Aorta (tissue), 5 donors: ENCODE data around the gene POLR1A. TPM values are rescaled to one million over a fixed set of nuclear protein-coding genes. Genes with fewer than 3 reads are reported as not detected.

Experiments
- ATAC-seq: fragments of 200-7000 bp; cut with Tn5 transposase; one replicate; pipeline ENCODE4 v1.9.1; 2022; ENCODE audit warnings: moderate library complexity; ENCODE audit not compliant: low FRiP score
- DNase-seq, 2 donors: peaks; one replicate each; pipeline ENCODE4 v3.0.0-alpha.2; 2020
- H3K27ac ChIP-seq, 2 donors: one replicate each; pipeline ENCODE4 v1.5.1; 2013; ENCODE audit warnings: low read length in 2 of 2, mild to moderate bottlenecking in 2 of 2, moderate library complexity in 2 of 2, control low read depth in 1 of 2, inconsistent platforms in 1 of 2, low read depth in 1 of 2
- H3K27me3 ChIP-seq, 2 donors: one replicate each; pipeline ENCODE4 v1.6.1; 2013; ENCODE audit warnings: control low read depth in 1 of 2, low read length in 1 of 2, mild to moderate bottlenecking in 1 of 2, moderate library complexity in 1 of 2; ENCODE audit not compliant: insufficient read depth in 2 of 2, control insufficient read depth in 1 of 2
- H3K36me3 ChIP-seq, 2 donors: one replicate each; pipeline ENCODE4 v1.6.1; 2013; ENCODE audit warnings: control low read depth in 1 of 2, low read length in 1 of 2, mild to moderate bottlenecking in 1 of 2; ENCODE audit not compliant: insufficient read depth in 2 of 2, control insufficient read depth in 1 of 2
- H3K4me1 ChIP-seq, 2 donors: one replicate each; pipeline ENCODE4 v1.6.1; 2013; ENCODE audit warnings: low read length in 2 of 2, control low read depth in 1 of 2, mild to moderate bottlenecking in 1 of 2, moderate library complexity in 1 of 2; ENCODE audit not compliant: insufficient read depth in 2 of 2, control insufficient read depth in 1 of 2
- H3K4me3 ChIP-seq, 2 donors: one replicate each; pipeline ENCODE4 v1.5.1; 2013; ENCODE audit warnings: low read length in 2 of 2, control low read depth in 1 of 2, mild to moderate bottlenecking in 1 of 2
- H3K9me3 ChIP-seq: one replicate; pipeline ENCODE4 v1.6.1; 2013; ENCODE audit warnings: mild to moderate bottlenecking, low read length; ENCODE audit not compliant: control insufficient read depth
- WGBS, 2 donors: extraction: QIAGEN DNeasy Blood & Tissue Kit; methylation state at CpG; one replicate each; pipeline ENCODE4 v1.1.7; 2013; 5-methylcytosine and 5-hydroxymethylcytosine counted together
- intact Hi-C, 2 donors: fragments of 100-400 bp; cut with DNase I; formaldehyde crosslinking; loops; one replicate each; pipeline versions ENCODE4 v1.14.2 to v1.15.0; 2022
- polyA plus RNA-seq, 2 donors: library from polyadenylated mRNA; stranded (reverse); fragments of 200-250 nt; gene quantifications; one replicate each; pipeline ENCODE4 v1.2.3, GENCODE V29; 2013
- total RNA-seq, 2 donors: library from RNA; stranded (reverse); fragmentation: NEBNext Ultra II Directional; extraction: Animal tissue kit (Norgen Biotek cat#: 25700); gene quantifications; one replicate each; pipeline ENCODE4 v1.2.1, GENCODE V29; 2021
- donor health status: healthy with polysubstance abuse.
- donor health status: Bipolar disorder and iron deficiency.
- donor health status: DM: no; HTN: no; CAD: no.
- donor health status: DM: no; HTN: no; CAD: no.
- donor health status: DM: yes; HTN: yes; CAD: no.

The POLR1A gene
- total and polyA plus RNA-seq, 4 donors = 1.4 to 31.5 (median 16.4) TPM

- H3K27ac ChIP-seq = no peak overlapping the region
- ATAC-seq (no peak), DNase-seq (peak; percentile 39 to 61)
- H3K4me1 ChIP-seq = peaks cover 0 to 3% of the 10 kb centered on the region in 2 donors
- WGBS, 2 donors = 96 to 97% methylated on average over 11 of the region's 11 CpGs
- no peaks in the 10 kb centered on the region for H3K9me3 ChIP-seq
- no peaks in the 10 kb centered on the region for H3K27me3 ChIP-seq
- H3K4me3 ChIP-seq = no peak overlapping the region
- intact Hi-C loops = no loop called here
- H3K36me3 ChIP-seq = peaks cover 7 to 12% of the 10 kb centered on the region in 2 donors
These were observed 72.7 kb downstream of the POLR1A start for GRCh38 chr2:86032861-86033595.

GRCh38 chr2:86031606-86032005 lies 74.1 kb downstream of the POLR1A start:
- intact Hi-C loops = no loop called here
- DNase-seq = peak; percentile 26 to 48
- Histone ChIP-seq H3K36me3 (peaks cover 7 to 14% of the 10 kb centered on the region in 2 donors), H3K27me3 (no peaks in the 10 kb centered on the region), H3K4me3 (no peak overlapping the region), H3K27ac (no peak overlapping the region), H3K9me3 (no peaks in the 10 kb centered on the region), H3K4me1 (no peaks in the 10 kb centered on the region)
- no peak for ATAC-seq
- WGBS, 2 donors = 95 to 97% methylated on average over 4 of the region's 4 CpGs

- ATAC-seq (no peak), DNase-seq (peak; percentile 17 to 72)
- Histone ChIP-seq H3K36me3 (peaks cover 7 to 14% of the 10 kb centered on the region in 2 donors), H3K4me1 (no peaks in the 10 kb centered on the region), H3K27ac (no peak overlapping the region), H3K27me3 (no peaks in the 10 kb centered on the region), H3K4me3 (no peak overlapping the region), H3K9me3 (no peaks in the 10 kb centered on the region)
- WGBS, 2 donors = 90 to 96% methylated on average over 14 of the region's 14 CpGs
- intact Hi-C loops = no loop called here
These were observed 74.5 kb downstream of the POLR1A start for GRCh38 chr2:86031151-86031550.

- H3K36me3 ChIP-seq = peaks cover 7 to 14% of the 10 kb centered on the region in 2 donors
- ATAC-seq = no peak
- no peaks in the 10 kb centered on the region for H3K4me1 ChIP-seq
- intact Hi-C loops = no loop called here
- H3K27ac ChIP-seq = no peak overlapping the region
- 93 to 94% methylated on average over 14 of the region's 14 CpGs for WGBS, 2 donors
- H3K27me3 ChIP-seq = no peaks in the 10 kb centered on the region
- no peaks in the 10 kb centered on the region for H3K9me3 ChIP-seq
- DNase-seq = peak; percentile 23 to 66
- H3K4me3 ChIP-seq = no peak overlapping the region
These were observed 75.8 kb downstream of the POLR1A start for GRCh38 chr2:86029873-86030272.

GRCh38 chr2:86028766-86029381 lies 76.8 kb downstream of the POLR1A start:
- H3K27ac ChIP-seq = no peak overlapping the region
- peaks cover 7 to 14% of the 10 kb centered on the region in 2 donors for H3K36me3 ChIP-seq
- no peaks in the 10 kb centered on the region for H3K27me3 ChIP-seq
- DNase-seq (peak; percentile 51 to 88), ATAC-seq (peak; percentile 63)
- no peak overlapping the region for H3K4me3 ChIP-seq
- intact Hi-C loops = no loop called here
- H3K9me3 ChIP-seq = no peaks in the 10 kb centered on the region
- H3K4me1 ChIP-seq = no peaks in the 10 kb centered on the region
- 71 to 77% methylated on average over 13 of the region's 13 CpGs for WGBS, 2 donors

GRCh38 chr2:86027922-86028765 lies 77.5 kb downstream of the POLR1A start:
- no peaks in the 10 kb centered on the region for H3K4me1 ChIP-seq
- H3K4me3 ChIP-seq = no peak overlapping the region
- WGBS, 2 donors = 86 to 90% methylated on average over 32 to 33 of the region's 33 CpGs
- peaks cover 7 to 14% of the 10 kb centered on the region in 2 donors for H3K36me3 ChIP-seq
- ATAC-seq (no peak), DNase-seq (peak; percentile 43 to 45)
- no peaks in the 10 kb centered on the region for H3K9me3 ChIP-seq
- intact Hi-C loops = no loop called here
- no peak overlapping the region for H3K27ac ChIP-seq
- no peaks in the 10 kb centered on the region for H3K27me3 ChIP-seq

- Histone ChIP-seq H3K27ac (no peak overlapping the region), H3K4me3 (no peak overlapping the region), H3K9me3 (no peaks in the 10 kb centered on the region), H3K4me1 (no peaks in the 10 kb centered on the region), H3K36me3 (peaks cover 7 to 14% of the 10 kb centered on the region in 2 donors), H3K27me3 (no peaks in the 10 kb centered on the region)
- ATAC-seq = no peak
- peak; percentile 40 to 74 for DNase-seq
- 90 to 92% methylated on average over 17 of the region's 17 CpGs for WGBS, 2 donors
- intact Hi-C loops = no loop called here
These were observed 78.3 kb downstream of the POLR1A start for GRCh38 chr2:86027196-86027921.

GRCh38 chr2:86026744-86027065 lies 79.0 kb downstream of the POLR1A start:
- 94 to 100% methylated on average over 6 of the region's 6 CpGs for WGBS, 2 donors
- peak; percentile 43 to 49 for DNase-seq
- H3K27ac ChIP-seq = no peak overlapping the region
- ATAC-seq = no peak
- H3K36me3 ChIP-seq = peaks cover 7 to 12% of the 10 kb centered on the region in 2 donors
- no peaks in the 10 kb centered on the region for H3K27me3 ChIP-seq
- no peaks in the 10 kb centered on the region for H3K4me1 ChIP-seq
- no peak overlapping the region for H3K4me3 ChIP-seq
- intact Hi-C loops = no loop called here
- no peaks in the 10 kb centered on the region for H3K9me3 ChIP-seq
